AG08395 (cell line): ENCODE measurements around the gene OR52E6.
A peak's percentile ranks its signal among the peaks of the same experiment; 100 is the strongest.

Experiments used
- DNase-seq: peaks from one replicate; pipeline ENCODE4 v3.0.0; 2012; ENCODE audit warnings: mixed read lengths, low spot score

Gene OR52E6

GRCh38 chr11:5841797-5842196 is at the start of gene OR52E6:
OR52E6 (minus strand) TSS chr11:5841897; CDS start chr11:5841897, 0 bp downstream.
- no peak for DNase-seq

DNA sequence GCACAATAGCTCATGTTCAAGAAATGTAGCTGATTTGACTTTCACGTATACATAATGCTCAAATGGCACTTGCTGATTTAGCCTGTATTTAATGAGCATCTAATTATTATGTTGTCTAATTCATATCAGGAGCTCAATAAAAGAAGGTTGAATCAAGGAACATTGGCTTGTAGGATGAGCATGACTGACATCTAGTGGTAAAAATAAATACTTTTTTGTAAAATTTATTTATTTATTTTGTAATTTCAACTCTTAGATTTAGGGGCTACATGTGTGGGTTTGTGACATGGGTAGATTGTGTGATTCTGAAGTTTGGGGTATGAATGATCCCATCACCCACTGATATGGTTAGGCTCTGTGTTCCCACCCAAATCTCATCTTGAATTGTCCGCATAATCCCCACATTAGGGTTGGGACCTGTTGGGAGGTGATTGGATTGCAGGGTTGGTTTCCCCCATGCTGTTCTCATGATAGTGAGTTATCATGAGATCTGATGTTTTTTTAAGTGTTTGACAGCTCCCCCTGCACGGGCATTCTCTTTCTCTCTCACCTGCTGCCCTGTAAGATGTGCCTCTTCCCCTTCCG is 49.6 kb upstream of the OR52E6 start:
- DNase-seq, result peak; percentile 4

- DNase-seq, result no peak
These were observed 46.0 kb upstream of the OR52E6 start for GRCh38 chr11:5887661-5888060.

DNA sequence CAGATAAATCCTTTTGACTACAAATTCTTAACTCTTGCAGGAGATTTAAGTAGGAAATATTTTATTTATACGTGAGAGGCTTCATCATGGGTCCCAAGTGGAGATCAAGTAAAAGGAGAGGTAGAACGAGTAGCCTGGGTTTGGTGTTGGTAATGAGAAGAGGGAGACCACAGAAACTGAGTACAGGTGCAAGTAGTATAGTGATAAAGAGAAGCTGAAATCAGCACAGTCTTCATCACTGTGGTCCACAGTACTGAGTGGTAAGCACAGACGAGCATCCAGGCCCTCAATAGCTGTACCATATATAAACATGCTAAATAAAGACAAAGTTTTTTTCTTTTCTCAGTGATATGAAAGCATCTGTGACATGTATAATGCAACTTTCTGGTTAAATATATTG is 45.5 kb upstream of the OR52E6 start:
- DNase-seq, result no peak

GRCh38 chr11:5881756-5882155 is 40.1 kb upstream of the OR52E6 start:
- DNase-seq, result no peak

DNA sequence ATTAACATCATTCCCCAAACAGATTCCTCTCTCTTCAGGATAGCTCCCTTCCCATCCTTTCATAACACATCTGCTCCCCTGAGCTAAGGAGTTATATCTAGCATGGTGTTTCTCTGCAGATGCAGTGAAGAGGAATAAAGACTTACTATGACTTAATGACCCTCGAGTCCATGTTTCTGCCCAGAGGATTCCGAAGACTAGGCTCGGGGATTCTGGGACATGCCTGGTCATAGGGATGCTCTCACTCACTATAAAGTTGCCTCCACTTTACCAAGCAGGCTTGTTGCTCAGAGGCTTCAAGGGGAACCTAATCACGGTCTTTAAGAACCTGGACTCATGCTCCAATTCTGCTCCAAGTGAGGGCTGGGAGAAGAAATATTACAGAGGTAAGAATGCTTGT is 38.6 kb upstream of the OR52E6 start, which contains the start of gene OR52E4:
OR52E4 (plus strand) TSS at position 301 of the 400 bp plus-strand sequence. CDS start 3,664 bp downstream, outside the sequence.
- DNase-seq, result no peak

GRCh38 chr11:5878564-5878963 is 36.9 kb upstream of the OR52E6 start:
- DNase-seq, result no peak

- no peak for DNase-seq
These were observed 24.1 kb upstream of the OR52E6 start for GRCh38 chr11:5865826-5866225.

DNA sequence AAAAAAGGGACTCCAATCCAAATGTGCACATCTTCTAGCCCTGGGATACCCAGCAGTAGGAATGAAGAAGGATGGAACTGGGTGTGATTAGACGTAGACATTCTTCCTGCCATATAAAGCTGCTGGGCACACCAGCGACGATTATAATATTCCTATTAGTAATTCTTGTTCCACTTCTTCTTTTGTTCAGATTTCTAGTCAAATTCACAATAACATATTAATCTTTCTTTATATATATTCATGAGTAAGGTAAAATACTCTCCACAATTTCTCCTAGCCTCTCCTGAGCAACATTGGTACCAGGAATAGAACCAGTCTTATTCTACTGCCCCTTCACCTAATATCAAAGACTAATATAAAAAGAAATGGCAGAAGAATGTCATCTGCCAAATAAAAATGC is 15.9 kb upstream of the OR52E6 start, which contains the start of gene OR52E8:
OR52E8 (minus strand) TSS at position 101 of the 400 bp plus-strand sequence; CDS start at position 101, 0 bp downstream.
- DNase-seq, result no peak

GRCh38 chr11:5851002-5851401 is 9.3 kb upstream of the OR52E6 start:
- no peak for DNase-seq

DNA sequence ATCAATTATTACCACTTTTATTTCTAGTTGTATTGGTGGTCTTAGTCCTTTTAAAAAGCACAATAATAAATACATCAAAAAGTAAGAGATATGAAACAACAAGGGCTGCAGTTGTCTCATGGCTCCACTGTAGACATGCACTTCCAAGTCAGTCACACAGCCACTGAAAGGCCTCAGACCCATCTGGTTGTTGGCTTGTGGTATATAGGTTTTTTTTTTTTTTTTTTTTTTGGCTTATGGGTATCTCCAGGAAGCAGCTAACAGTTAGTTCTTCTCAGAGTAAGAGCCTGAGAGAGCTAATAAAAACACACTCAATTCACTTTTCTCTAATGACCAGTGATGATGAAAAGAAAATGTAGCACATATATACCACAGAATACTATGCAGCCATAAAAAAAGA is 6.0 kb upstream of the OR52E6 start:
- no peak for DNase-seq

- DNase-seq, result no peak
These were observed 5.0 kb upstream of the OR52E6 start for GRCh38 chr11:5846701-5847100.

DNA sequence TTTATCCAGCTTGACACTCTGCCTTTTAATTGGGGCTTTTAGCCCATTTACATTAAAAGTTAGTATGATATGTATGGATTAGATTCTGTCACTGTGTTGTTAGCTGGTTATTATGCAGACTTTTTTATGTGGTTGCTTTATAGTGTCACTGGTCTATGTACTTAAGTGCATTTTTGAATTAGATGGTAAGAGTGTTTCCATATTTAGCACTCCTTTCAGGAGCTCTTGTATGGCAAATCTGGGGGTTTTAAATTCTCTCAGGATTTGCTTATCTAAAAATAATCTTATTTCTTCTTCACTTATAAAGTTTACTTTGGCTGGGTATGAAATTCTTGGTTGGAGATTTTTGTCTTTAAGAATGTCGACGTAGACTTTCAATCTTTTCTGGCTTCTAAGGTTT is 4.0 kb downstream of the OR52E6 start:
- no peak for DNase-seq

DNA sequence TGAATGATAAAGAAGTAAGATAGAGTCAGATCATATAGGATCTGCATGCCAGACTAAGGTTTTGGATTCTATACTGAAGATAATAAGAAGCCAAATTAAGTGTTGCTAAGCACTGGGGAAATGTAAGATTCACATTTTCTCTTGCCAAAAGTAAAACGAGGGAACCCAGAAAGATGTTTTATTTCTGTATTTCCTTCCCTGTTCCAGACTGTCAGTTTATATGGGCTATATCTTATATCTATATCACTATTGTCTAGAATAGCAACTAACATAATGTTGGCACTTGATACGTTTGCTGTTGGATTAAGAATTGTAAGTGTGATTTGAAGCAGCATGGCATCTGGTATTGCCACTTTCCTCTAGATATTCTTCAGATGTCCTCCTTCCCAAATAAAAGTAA is 8.3 kb downstream of the OR52E6 start:
- DNase-seq, result no peak

GRCh38 chr11:5831196-5831829 is 10.4 kb downstream of the OR52E6 start:
- DNase-seq, result no peak

- no peak for DNase-seq
These were observed 23.3 kb downstream of the OR52E6 start for GRCh38 chr11:5818245-5818886.

GRCh38 chr11:5815534-5815933 is 26.2 kb downstream of the OR52E6 start:
- DNase-seq, result no peak

GRCh38 chr11:5809905-5810795 is 31.5 kb downstream of the OR52E6 start:
- no peak for DNase-seq

DNA sequence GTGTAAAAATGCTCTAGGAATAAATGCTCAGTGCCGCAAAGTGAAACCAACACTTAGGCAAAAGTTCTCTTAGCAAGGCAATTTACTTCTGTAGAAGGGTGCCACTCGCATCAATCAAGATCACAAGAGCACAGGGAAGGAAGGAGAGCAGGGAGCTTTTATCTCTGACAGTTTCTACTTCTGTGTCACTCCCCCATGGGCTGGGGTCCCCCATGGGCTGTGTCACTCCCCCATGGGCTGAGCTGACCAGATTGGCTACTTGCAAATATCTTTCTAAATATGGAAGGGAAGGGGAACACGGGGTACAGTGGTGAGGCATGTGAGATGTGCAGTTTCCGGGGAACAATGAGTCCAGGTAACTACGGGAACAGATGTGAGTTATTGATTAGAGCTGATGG is 32.6 kb downstream of the OR52E6 start:
- no peak for DNase-seq

GRCh38 chr11:5808500-5809121 is 33.1 kb downstream of the OR52E6 start, which contains the start of gene OR52N2:
OR52N2 (plus strand) TSS chr11:5808924; CDS start chr11:5820336, 11,412 bp downstream.
- peak; percentile 63 for DNase-seq

GRCh38 chr11:5807580-5807979 is 34.1 kb downstream of the OR52E6 start:
- DNase-seq, result no peak

DNA sequence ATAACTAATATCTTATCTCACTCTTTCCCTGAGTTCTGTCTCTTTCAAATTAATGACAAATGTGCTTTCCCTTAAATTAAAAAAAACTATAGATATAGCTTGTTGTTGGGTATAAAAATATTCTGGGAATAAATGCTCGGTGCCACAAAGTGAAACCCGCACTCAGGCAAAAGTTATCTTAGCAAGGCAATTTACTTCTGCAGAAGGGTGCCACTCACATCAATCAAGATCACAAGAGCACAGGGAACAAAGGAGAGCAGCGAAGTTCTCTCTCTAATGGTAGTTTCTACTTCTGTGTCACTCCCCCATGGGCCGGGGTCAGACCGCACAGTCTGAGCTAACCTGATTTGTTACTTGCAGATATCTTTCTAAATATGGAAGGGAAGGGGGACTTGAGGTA is 37.7 kb downstream of the OR52E6 start:
- no peak for DNase-seq
